BJ (cell line): ENCODE results near the gene STOX2. TPM values are rescaled to one million over a fixed set of nuclear protein-coding genes. Genes with fewer than 3 reads are reported as not detected.

Source experiments
- CTCF ChIA-PET: fragments of 350-600 bp; formaldehyde crosslinking; extraction: SDS; loops from one replicate; lab custom pipeline; 2021; ENCODE audit warnings: antibody characterized with exemption, inconsistent platforms; lab: Yijun Ruan, JAX
- POLR2A ChIA-PET: fragments of 300-600 bp; sonication (Branson Sonifier 250); formaldehyde crosslinking; extraction: SDS; loops from one replicate; lab custom pipeline; 2021; ENCODE audit warnings: antibody characterized with exemption; lab: Charles Lee
- DNase-seq: peaks from one replicate; pipeline ENCODE4 v3.0.0-alpha.2; 2011; ENCODE audit warnings: low read depth
- H3K27me3 ChIP-seq: 2 replicates; pipeline ENCODE4 v1.6.0; 2011; ENCODE audit warnings: low read length; ENCODE audit not compliant: control insufficient read depth, insufficient read depth
- H3K36me3 ChIP-seq: 2 replicates; pipeline ENCODE4 v1.5.1; 2011; ENCODE audit warnings: low read length; ENCODE audit not compliant: control insufficient read depth, insufficient read depth
- H3K4me3 ChIP-seq: 2 replicates; pipeline ENCODE4 v1.5.1; 2011; ENCODE audit warnings: low read depth, mild to moderate bottlenecking, control low read depth, low read length
- polyA plus RNA-seq: library from polyadenylated mRNA; depleted of rRNA; stranded (reverse); fragments of >200 nt; gene quantifications from 2 replicates; pipeline ENCODE4 v1.2.3, GENCODE V29; 2011
- TF ChIP-seq, protein P1 (sequence below): IDR thresholded peaks from 2 replicates; pipeline ENCODE4 v1.5.1; 2011; ENCODE audit warnings: low read depth, mild to moderate bottlenecking, control low read depth, inconsistent platforms, low read length, moderate library complexity; ENCODE audit not compliant: insufficient read depth

STOX2 gene
- polyA plus RNA-seq, 1 experiment = 0.27 TPM

- CTCF ChIA-PET = no interaction called here
Observed at GRCh38 chr4:184028561-184029374, 123.7 kb downstream of the STOX2 start.

DNA sequence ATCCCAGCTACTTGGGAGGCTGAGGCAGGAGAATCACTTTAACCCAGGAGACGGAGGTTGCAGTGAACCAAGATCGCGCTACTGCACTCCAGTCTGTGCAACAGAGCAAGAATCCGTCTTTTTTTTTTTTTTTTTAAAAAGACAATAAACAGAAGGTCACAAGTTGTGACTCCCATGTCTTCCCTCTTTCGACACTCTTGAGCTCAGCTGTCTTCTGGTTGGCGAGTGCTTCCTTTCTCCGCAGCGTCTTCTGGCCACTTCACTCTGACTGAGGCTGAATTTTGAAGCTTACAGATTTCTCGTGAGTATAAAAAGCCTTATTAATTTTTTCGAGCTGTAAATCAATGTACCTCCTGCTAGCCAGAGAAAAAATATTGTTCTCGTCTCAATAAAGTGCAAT is 124.9 kb downstream of the STOX2 start:
- Histone ChIP-seq H3K4me3 (no peak overlapping the region), H3K36me3 (no peaks in the 10 kb centered on the region), H3K27me3 (no peaks in the 10 kb centered on the region)
- DNase-seq = no peak
- CTCF ChIA-PET = no interaction called here
- TF ChIP-seq, protein P1, sequence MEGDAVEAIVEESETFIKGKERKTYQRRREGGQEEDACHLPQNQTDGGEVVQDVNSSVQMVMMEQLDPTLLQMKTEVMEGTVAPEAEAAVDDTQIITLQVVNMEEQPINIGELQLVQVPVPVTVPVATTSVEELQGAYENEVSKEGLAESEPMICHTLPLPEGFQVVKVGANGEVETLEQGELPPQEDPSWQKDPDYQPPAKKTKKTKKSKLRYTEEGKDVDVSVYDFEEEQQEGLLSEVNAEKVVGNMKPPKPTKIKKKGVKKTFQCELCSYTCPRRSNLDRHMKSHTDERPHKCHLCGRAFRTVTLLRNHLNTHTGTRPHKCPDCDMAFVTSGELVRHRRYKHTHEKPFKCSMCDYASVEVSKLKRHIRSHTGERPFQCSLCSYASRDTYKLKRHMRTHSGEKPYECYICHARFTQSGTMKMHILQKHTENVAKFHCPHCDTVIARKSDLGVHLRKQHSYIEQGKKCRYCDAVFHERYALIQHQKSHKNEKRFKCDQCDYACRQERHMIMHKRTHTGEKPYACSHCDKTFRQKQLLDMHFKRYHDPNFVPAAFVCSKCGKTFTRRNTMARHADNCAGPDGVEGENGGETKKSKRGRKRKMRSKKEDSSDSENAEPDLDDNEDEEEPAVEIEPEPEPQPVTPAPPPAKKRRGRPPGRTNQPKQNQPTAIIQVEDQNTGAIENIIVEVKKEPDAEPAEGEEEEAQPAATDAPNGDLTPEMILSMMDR = no peak
- POLR2A ChIA-PET = no interaction called here

More at GRCh38 chr4:184028561-184029374, 123.7 kb downstream of the STOX2 start:
- TF ChIP-seq, protein P1 = no peak
- H3K27me3 ChIP-seq = no peaks in the 10 kb centered on the region
- no peak for DNase-seq
- POLR2A ChIA-PET = no interaction called here
- H3K36me3 ChIP-seq = no peaks in the 10 kb centered on the region
- no peak overlapping the region for H3K4me3 ChIP-seq

- ChIA-PET CTCF (interaction anchor here (0.6 kb wide), 1 partner anchor 141 kb away, joined by 3 read pairs; no protein-coding TSS in a partner anchor), POLR2A (no interaction called here)
- H3K27me3 ChIP-seq = no peaks in the 10 kb centered on the region
- no peak overlapping the region for H3K4me3 ChIP-seq
- H3K36me3 ChIP-seq = no peaks in the 10 kb centered on the region
- TF ChIP-seq, protein P1 = no peak
- DNase-seq = no peak
Observed at GRCh38 chr4:184030764-184031163, 125.7 kb downstream of the STOX2 start.

DNA sequence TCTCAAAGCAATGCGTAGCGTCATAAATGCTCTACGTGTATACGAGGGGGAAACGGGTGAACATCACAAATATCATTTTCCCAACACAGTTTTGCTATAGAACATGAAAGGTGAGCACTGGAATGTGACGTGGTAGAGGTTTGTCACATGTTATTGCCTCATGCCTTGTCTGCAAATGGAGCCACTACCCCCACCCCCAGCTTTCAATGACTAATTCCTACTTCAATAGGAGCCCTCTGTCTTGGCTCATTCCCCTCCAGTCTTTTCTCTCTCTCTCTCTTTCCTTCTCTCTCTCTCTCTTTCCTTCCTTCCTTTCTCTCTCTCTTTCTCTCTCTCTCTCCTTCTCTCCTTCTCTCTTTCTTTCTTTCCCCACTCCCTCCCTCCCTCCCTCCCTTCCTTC is 127.0 kb downstream of the STOX2 start:
- CTCF ChIA-PET = no interaction called here
- no peak for DNase-seq

DNA sequence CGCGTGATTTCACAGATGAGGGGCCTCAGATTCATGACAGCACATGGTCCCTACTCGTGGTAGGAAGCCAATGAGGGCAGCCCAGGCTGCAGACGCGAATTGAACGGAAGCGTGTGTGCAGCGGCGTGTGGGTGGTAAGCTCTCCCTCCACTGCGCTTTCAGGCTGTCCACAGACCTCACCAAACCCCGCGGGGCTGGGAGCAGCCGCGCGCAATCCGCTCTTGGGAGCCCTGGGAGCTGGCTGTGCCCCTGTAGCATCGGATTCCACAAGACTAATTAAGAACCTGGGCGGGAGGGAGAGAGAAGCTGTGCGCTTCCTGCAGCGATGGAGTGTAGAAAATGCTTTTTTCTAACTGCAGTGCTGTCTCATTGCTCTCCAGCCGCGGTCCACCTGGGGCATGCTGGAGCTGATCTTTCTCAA is 134.9 kb downstream of the STOX2 start:
- Histone ChIP-seq H3K27me3 (no peaks in the 10 kb centered on the region), H3K4me3 (no peak overlapping the region), H3K36me3 (no peaks in the 10 kb centered on the region)
- no peak for DNase-seq
- TF ChIP-seq, protein P1 = no peak
- POLR2A ChIA-PET = no interaction called here
- CTCF ChIA-PET = no interaction called here

More for the DNA sequence above, 127.0 kb downstream of the STOX2 start:
- H3K36me3 ChIP-seq = no peaks in the 10 kb centered on the region
- TF ChIP-seq, protein P1 = no peak
- H3K27me3 ChIP-seq = no peaks in the 10 kb centered on the region
- H3K4me3 ChIP-seq = no peak overlapping the region
- POLR2A ChIA-PET = no interaction called here
